Measurements from ENCODE around the gene BCAS3.
A peak's percentile ranks its signal among the peaks of the same experiment; 100 is the strongest.

Gene BCAS3

DNA sequence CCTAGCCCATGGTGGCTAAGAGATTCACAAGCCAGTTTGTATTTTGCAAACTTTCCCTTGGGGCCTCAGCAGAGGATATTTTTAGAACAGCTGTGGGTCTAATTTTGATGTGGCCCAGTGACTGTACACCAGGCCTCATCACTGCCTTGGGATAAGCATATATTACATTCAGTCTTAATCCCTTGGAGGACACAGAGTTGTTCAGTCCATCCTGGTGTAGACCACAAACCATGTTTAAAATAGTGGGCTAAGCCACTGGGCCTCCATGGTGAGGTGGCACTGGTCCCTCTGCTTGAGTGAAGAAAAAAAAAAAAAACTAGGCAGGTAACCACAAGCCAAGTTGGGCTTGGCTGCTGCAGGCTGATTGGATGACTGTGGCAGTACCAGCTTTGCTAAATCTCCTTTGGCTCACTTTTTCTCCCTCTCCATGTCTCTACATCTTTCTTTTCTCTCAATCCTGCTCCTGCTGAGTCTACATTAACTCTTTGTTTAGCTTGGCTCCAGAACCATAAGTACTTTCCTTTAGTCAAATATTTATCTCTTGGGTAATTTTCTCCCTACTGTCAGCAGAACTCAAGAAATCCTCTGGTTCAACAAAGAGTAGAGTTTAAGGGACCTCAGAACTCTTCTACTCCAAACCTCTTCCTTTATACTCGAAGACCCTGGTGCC, 602.0 kb downstream of the BCAS3 start:
- DNase-seq: no peak

GRCh38 chr17:61280338-61280737, 602.7 kb downstream of the BCAS3 start:
- no peak for DNase-seq

GRCh38 chr17:61280851-61281250, 603.2 kb downstream of the BCAS3 start:
- DNase-seq: no peak

- no peak for DNase-seq
These were observed 604.7 kb downstream of the BCAS3 start for GRCh38 chr17:61282377-61282776.

DNA sequence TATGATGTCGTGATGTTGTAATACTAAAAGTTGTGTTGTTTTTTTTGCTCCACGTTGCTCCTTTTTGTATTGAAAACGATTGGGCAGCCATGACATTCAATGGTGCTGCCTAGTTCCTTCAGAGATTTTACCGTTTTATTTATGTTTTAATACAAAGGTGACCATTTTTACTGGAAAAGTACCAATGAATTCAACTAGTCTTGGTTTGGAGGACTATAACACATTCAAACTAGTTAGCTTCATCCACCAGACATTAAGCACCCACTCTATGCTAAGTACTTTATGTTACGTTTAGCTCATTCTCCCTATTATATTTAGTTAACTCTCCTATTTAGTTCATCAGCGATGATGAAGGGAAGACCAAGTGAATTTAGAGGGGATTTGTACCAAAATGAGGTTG, 605.4 kb downstream of the BCAS3 start:
- DNase-seq: no peak

DNA sequence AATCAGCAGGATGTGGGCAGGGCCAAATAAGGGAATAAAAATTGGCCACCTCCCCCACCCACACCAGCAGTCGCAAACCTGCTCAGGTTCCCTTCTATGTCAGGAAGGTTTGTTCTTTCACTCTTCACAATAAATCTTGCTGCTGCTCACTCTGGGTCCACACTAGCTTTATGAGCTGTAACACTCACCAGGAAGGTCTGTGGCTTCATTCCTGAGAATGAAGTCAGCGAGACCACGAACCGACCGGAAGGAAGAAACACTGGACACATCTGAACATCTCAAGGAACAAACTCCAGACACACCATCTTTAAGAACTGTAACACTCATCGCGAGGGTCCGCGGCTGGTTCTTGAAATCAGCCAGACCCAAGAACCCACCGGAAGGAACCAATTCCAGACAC, 606.5 kb downstream of the BCAS3 start:
- no peak for DNase-seq

- DNase-seq: no peak
These were observed 607.1 kb downstream of the BCAS3 start for GRCh38 chr17:61284746-61285145.

DNA sequence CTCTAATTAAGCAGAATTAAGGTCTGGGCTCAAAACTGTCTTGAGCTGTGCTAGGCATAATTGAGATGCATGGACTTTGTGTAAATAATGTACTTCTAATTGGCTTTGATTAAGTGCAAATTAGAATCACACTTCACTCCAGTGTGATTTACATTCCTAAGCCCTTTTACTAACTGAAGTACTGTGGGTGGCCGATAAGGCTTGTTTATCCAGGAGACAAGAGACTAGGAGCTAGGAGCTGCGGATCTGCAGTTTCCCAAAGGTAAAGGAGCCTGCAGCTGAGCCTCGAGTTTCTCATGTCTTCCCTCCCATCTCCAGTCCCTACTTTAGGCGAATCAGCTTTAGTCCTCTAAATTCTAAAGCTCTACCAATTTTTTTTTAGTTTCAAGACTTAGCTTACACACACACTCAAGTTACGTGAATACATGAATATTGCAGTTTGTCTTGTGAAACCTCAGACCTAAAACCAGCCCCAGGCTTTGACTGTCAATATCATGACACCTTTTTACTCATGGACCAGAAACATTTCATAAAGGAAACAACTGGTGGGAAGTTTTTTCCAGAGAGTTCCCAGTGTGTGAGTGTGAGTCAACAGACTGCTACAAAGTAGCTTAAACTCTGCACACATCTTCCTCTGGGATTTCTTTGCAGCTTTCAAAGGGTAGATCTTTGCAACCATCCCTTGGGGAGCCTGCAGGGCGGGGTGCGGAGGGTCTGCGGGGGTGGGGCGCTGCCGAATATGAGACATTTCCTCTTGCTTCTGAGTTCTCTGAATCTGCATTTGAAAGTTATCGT, 608.1 kb downstream of the BCAS3 start:
- no peak for DNase-seq

DNA sequence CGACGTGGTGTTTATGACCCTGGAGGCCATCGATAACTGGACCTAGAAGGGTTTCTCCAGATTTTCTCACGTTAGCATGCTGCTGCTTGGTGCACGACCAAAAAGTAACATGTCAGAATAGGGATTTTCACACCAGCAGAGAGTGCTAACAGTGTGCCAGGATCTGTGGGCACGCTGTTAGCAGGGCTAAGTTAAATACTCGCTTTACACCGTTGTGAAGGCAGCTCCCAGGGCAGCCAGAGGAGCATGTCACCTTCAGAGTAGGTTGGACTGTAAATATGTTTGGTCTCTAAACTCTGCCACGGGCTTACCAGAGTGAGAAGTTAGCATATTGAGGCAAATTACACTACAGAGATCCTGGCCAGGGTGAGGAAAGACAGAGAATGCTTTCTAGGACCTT, 608.8 kb downstream of the BCAS3 start:
- no peak for DNase-seq

DNA sequence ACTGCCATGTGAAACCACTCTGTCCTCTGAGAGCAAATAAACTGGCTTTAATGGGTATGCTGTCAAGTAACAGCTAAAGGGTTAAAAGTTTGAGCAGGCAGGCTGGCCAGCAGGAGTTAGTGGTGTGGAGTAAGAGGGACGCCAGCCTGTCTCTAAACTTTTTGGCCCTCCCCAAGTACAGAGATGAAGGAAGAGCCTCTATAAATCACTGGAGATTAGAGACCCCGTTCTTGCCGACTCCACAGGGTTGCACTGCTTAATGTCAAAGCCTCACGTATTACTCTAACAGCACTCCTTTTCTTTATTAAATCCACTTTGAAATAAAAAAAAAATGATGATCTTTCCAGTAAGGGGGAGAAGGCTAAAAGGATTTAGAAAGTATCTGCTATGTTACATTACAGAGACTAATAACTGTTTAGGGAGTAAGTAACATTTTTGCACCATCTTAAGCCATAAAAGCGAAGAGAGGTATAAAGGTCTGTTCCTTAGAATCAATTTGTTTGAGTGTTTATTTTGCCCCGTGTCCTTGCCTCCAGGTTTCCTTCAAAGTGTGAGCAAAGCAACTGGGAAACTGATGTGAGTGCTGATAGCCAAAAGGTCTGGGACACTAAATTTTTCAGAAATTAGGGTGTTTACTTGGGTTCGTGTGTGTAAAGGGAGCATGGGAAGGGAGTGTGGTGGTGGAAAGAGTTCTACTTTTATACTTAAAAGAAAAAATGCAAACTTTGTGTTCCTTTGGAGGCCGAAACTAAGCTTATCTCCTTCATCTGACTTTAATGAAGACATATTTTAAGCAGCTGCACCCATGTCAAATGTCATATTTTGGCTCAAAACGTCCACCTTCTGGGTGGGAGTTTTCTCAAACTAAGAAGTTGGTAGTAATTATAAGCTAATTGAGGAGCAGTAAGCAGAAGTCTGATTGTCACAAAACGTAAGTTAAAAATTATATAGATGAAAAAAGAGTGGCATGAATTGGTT, 612.0 kb downstream of the BCAS3 start:
- DNase-seq: no peak

DNA sequence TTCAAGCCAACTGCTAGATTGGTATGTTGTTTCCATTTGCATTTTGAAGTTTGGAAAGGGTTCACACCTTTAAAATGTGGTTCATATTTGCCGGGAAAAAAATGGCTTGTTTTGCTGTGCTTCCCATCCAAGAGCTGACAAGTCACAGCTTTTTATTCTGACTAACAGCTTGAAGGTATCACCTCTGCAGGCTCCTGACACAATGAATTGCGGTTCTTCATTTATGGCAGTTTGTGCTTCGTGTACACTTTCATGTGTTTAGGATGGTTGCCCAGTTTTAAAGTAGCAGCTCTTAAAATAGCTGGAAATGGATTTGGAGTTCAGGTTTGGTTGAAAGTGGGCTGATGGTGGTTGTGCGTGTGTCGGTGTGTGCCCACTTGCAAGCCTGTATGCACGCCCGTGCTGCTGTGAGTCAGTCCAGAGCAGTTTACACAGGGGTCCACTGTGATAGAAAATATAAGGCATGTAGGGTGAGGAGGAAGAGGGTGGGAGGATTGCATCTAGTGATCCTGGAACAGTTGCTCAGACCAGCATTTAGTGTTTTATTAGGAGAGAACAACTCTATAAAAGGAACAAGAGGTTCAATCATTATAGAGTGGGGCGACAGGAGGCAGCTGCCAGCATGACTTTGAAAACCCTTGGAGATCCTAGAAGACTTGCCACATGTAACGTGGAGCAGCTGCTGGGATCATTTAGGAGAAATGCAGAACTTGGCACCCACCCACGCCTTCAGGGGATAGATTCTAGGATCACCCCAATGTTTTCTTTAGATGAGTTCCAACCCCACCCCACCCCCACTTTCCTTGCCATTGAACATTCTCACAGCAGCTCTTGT, 614.0 kb downstream of the BCAS3 start:
- no peak for DNase-seq

GRCh38 chr17:61294286-61294685, 616.6 kb downstream of the BCAS3 start:
- DNase-seq: no peak

GRCh38 chr17:61294777-61295176, 617.1 kb downstream of the BCAS3 start:
- peak in 1 of 3 donors; percentile 2 for DNase-seq

DNA sequence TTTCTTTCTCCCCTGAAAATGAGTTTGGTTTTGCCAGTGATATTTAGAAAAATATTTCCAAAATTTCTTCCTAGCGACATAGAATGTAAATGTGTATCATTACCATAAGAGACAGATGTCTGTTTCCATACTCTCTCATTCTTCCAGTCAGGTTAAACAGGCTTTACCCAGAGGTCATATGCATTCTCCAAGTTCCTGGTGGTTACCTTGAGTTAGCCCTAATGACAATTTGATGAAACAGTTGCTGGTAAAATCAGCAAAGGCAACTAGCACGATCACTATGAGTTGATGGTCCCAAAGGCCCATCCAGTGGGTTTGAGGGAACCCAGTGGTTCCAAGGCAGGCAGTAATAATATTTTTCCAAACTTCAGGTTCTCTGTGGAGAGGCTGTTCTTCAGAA, 618.4 kb downstream of the BCAS3 start:
- no peak for DNase-seq

DNA sequence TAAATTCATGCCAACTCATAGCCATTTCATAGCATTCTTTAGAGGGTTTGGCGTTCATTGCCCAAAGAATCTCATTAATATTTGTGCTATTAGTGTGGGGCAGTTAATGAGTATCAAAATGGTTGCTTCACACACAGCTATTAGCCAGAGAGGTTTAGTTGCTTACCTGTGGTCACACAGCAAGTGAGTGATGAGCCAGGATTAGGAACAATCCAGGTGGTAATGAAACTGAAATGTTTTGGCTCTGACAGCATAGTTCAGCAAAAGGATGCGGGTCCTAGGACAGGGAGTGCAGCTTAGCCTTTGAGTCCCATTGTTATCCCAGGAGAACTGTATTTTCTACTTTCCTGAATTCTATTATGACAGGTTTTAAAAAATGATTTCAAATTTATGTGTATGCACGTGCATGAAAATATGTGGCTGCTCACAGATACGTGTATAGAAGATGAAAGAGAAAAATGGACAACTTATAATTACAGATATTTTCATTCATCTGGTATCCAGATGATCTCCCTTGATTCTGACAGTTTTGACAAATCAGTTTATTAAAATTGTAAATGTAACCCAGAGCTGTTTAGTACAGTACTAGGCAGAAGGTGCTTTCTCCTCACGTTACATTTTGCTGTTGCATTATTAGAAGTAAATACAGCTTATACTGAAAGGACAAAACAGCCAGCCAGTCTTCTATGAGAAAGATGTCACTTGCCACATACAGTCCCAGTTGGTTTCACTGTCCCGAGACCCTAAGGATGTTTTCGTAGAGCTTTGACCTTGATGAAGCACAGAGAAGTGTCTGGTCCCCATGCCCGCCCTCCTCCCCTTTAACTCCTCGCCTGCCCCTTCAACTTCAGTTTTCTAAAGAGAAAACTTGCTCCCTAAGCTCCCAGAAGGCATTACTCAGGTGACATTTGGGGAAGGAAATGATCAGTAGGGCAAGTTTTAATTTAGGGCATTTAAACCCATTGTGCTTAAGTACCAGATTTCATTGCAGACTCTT, 622.2 kb downstream of the BCAS3 start:
- DNase-seq: no peak

DNA sequence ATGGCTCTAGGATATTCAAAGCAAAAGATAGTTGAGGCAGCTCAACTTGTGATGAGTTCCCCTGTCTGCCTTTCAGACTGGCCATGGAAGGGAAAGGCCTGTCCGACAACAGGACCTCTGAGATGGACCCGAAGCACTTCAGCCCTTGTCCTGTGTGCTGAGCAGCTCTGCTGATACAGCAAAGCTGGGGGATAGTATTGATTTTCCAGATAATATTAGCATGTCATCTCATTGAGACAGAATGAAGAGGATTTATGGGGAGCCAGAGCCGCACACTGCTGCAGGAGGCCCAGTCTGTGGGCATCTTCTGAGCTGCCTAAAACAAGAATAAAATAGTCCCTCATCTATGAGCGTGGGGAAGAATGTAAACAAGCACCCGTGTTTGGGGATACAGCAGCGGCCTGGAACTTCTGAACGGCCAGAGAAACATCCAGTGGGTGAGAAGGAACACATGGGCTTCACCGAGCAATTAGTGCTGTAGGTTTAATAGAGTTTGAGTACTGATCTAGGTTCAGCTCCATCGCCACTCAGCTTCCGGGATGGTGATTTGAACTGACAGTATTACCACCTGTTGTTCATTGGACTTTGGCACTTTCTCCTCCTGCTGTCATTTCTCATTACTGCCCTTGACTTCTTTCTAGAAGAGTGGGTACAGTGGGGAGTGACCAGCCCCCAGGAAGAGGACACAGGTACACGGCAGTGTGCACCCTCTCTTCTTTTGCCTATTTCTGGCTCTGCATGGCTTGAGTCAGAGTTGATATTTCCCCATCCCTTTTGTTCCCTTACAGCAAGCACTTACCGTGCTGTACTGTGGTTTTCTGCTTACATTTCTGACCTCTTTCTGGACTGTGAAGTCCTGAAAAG, 625.5 kb downstream of the BCAS3 start:
- no peak for DNase-seq

GRCh38 chr17:61303817-61304096, 626.1 kb downstream of the BCAS3 start:
- no peak for DNase-seq

GRCh38 chr17:61305024-61305423, 627.4 kb downstream of the BCAS3 start:
- no peak for DNase-seq

- DNase-seq: no peak
These were observed 628.4 kb downstream of the BCAS3 start for GRCh38 chr17:61306003-61306402.

All from suppressor macrophage treated with lipopolysaccharide for 1 hour (primary cell).